Endodermal cell (in vitro differentiated cells): Measurements from ENCODE around the gene ATP7A. TPM values are rescaled to one million over a fixed set of nuclear protein-coding genes. Genes with fewer than 3 reads are reported as not detected.

ENCODE experiments used
- DNase-seq: peaks from one replicate; pipeline ENCODE4 v3.0.0-alpha.2; 2017
- H3K27ac ChIP-seq: 2 replicates; pipeline ENCODE4 v1.5.1; 2013; ENCODE audit warnings: mild to moderate bottlenecking, low read depth, low read length, moderate library complexity
- H3K27me3 ChIP-seq: 2 replicates; pipeline ENCODE4 v1.6.1; 2013; ENCODE audit warnings: mild to moderate bottlenecking, low read length, moderate library complexity; ENCODE audit not compliant: insufficient read depth, control insufficient read depth, poor library complexity, severe bottlenecking
- H3K36me3 ChIP-seq: 2 replicates; pipeline ENCODE4 v1.7.0; 2013; ENCODE audit warnings: mild to moderate bottlenecking, low read length, moderate library complexity; ENCODE audit not compliant: control insufficient read depth, insufficient read depth
- H3K4me1 ChIP-seq: one replicate; pipeline ENCODE4 v1.7.0; 2013; ENCODE audit warnings: low read length; ENCODE audit not compliant: control insufficient read depth, insufficient read depth
- H3K4me3 ChIP-seq: 2 replicates; pipeline ENCODE4 v1.5.1; 2013; ENCODE audit warnings: mild to moderate bottlenecking, low read length, moderate library complexity
- H3K9ac ChIP-seq: 2 replicates; pipeline ENCODE4 v1.6.1; 2013; ENCODE audit warnings: mild to moderate bottlenecking, low read length, moderate library complexity; ENCODE audit not compliant: poor library complexity, severe bottlenecking; ENCODE audit errors: extremely low read depth
- H3K9me3 ChIP-seq: 2 replicates; pipeline ENCODE4 v1.6.1; 2013; ENCODE audit warnings: mild to moderate bottlenecking, low read length, moderate library complexity; ENCODE audit not compliant: control insufficient read depth
- H3K27ac Mint-ChIP-seq: 2 replicates; pipeline ENCODE4 v1.8.0; 2020; ENCODE audit warnings: mixed read lengths
- H3K27me3 Mint-ChIP-seq: 2 replicates; pipeline ENCODE4 v1.8.0; 2021; ENCODE audit warnings: mild to moderate bottlenecking, mixed read lengths; ENCODE audit not compliant: insufficient read depth
- H3K36me3 Mint-ChIP-seq: 2 replicates; pipeline ENCODE4 v1.8.0; 2020; ENCODE audit warnings: low read depth, mixed read lengths
- H3K4me1 Mint-ChIP-seq: 2 replicates; pipeline ENCODE4 v1.8.0; 2020; ENCODE audit warnings: mixed read lengths
- H3K4me3 Mint-ChIP-seq: 2 replicates; pipeline ENCODE4 v1.8.0; 2020; ENCODE audit warnings: mild to moderate bottlenecking, moderate library complexity, mixed read lengths
- H3K9me3 Mint-ChIP-seq: 2 replicates; pipeline ENCODE4 v1.8.0; 2020; ENCODE audit warnings: mild to moderate bottlenecking, mixed read lengths
- WGBS, 2 experiments: methylation state at CpG; one replicate each; pipeline versions ENCODE4 v1.1.5 to v1.1.7; 2013; ENCODE audit warnings: missing lambda C conversion rate in 2 of 2, mixed read lengths in 1 of 2; ENCODE audit not compliant: insufficient coverage in 1 of 2, insufficient read length in 1 of 2; 5-methylcytosine and 5-hydroxymethylcytosine counted together
- total RNA-seq, 2 donors: library from RNA; stranded (reverse); fragmentation: NEBNext Ultra II Directional in 1 of 2; extraction: Animal tissue kit (Norgen Biotek cat#: 25700) in 1 of 2; gene quantifications; 2 replicates in 1 of 2; 3 replicates in 1 of 2; pipeline ENCODE4 v1.2.1, GENCODE V29; 2021
- TF ChIP-seq, protein P1 (sequence below): fragments of 200-600 bp; sonication (generic); conservative IDR thresholded peaks from 2 replicates; pipeline ENCODE4 v1.5.0; 2021; ENCODE audit warnings: antibody characterized with exemption, mild to moderate bottlenecking

Gene ATP7A
- total RNA-seq, 2 donors from 2014 or later: 4.4 to 5.8 TPM

DNA sequence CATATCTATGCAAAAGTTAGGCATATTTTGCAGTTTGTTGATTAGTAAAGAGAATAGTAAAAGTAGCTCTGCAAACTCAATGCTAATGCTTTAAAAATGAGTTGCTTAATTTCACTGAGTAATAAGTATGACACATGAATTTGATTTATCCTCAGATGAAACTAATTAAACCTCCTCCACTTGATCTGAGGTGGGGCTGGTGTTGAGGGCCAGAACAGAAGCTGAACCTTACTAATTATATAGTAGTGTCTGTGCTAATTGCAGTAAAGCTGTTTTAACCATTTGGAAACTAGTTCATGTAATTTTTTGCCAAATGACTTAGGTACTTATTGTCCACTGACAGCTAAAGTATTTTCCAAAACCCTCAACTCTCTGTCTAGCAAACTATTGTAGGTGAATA lies 66.6 kb downstream of the ATP7A start:
- no peak overlapping the region for H3K27ac Mint-ChIP-seq

DNA sequence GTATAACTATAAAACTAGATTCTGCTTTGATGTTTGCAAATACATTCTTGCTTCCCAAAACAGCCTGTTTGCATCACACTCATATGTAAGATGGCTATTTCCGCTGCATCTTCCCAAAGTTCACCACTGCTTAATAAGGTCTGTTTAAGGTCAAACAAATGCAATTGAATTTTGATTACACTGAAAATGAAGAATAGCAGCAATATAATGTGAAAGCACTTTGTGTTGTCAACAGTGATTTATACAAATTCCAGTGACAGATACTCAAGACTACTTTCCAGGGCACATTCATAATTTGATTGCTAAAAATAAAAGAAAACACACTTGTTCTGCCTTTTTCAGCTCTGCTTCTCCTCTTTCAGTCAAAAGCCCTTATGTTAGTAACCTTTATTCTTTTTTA lies 67.0 kb downstream of the ATP7A start:
- Histone ChIP-seq H3K4me1 (no peaks in the 10 kb centered on the region), H3K27me3 (no peaks in the 10 kb centered on the region), H3K9ac (no peak overlapping the region), H3K27ac (no peak overlapping the region), H3K9me3 (no peaks in the 10 kb centered on the region), H3K4me3 (no peak overlapping the region), H3K36me3 (no peaks in the 10 kb centered on the region)
- TF ChIP-seq, protein P1, sequence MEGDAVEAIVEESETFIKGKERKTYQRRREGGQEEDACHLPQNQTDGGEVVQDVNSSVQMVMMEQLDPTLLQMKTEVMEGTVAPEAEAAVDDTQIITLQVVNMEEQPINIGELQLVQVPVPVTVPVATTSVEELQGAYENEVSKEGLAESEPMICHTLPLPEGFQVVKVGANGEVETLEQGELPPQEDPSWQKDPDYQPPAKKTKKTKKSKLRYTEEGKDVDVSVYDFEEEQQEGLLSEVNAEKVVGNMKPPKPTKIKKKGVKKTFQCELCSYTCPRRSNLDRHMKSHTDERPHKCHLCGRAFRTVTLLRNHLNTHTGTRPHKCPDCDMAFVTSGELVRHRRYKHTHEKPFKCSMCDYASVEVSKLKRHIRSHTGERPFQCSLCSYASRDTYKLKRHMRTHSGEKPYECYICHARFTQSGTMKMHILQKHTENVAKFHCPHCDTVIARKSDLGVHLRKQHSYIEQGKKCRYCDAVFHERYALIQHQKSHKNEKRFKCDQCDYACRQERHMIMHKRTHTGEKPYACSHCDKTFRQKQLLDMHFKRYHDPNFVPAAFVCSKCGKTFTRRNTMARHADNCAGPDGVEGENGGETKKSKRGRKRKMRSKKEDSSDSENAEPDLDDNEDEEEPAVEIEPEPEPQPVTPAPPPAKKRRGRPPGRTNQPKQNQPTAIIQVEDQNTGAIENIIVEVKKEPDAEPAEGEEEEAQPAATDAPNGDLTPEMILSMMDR: no peak
- 83% methylated on average over 1 of the region's 1 CpG; no CpG with 5 or more reads in 1 of the 2 experiments for WGBS, 2 experiments
- DNase-seq: no peak
- Mint-ChIP-seq H3K27me3 (no peaks in the 10 kb centered on the region), H3K27ac (no peak overlapping the region), H3K9me3 (peaks cover 27% of the 10 kb centered on the region), H3K4me3 (no peak overlapping the region), H3K36me3 (no peaks in the 10 kb centered on the region), H3K4me1 (no peaks in the 10 kb centered on the region)

More for the DNA sequence above, 66.6 kb downstream of the ATP7A start:
- Histone ChIP-seq H3K4me3 (no peak overlapping the region), H3K27ac (no peak overlapping the region), H3K9ac (no peak overlapping the region), H3K27me3 (no peaks in the 10 kb centered on the region), H3K4me1 (no peaks in the 10 kb centered on the region), H3K36me3 (no peaks in the 10 kb centered on the region), H3K9me3 (no peaks in the 10 kb centered on the region)
- H3K9me3 Mint-ChIP-seq: peaks cover 28% of the 10 kb centered on the region
- TF ChIP-seq, protein P1: no peak
- H3K27me3 Mint-ChIP-seq: no peaks in the 10 kb centered on the region
- DNase-seq: no peak
- H3K4me1 Mint-ChIP-seq: no peaks in the 10 kb centered on the region
- no peaks in the 10 kb centered on the region for H3K36me3 Mint-ChIP-seq
- H3K4me3 Mint-ChIP-seq: no peak overlapping the region

DNA sequence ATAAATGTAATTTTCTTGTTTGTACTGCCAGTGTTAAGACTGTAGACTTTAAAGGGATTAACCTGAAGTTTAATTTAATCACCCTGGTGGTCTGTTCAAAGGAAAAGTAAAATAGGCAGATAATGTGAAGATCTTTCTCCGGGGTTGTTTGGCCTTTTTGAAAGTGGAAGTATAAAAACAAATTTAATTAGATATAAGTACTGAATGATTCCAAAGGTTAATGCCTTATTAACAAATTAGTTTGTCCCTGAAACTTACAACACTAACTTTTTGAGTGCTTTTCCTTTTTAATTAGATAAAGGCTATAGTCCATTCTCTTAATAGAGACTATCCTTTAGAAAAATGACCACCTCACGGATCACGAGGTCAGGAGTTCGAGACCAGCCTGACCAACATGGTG lies 69.4 kb downstream of the ATP7A start:
- no peak overlapping the region for H3K9ac ChIP-seq
- DNase-seq: no peak
- H3K4me3 ChIP-seq: no peak overlapping the region
- no peaks in the 10 kb centered on the region for H3K4me1 Mint-ChIP-seq
- TF ChIP-seq, protein P1: no peak
- H3K36me3 ChIP-seq: no peaks in the 10 kb centered on the region
- H3K4me3 Mint-ChIP-seq: no peak overlapping the region
- H3K36me3 Mint-ChIP-seq: no peaks in the 10 kb centered on the region
- peaks cover 25% of the 10 kb centered on the region for H3K9me3 Mint-ChIP-seq
- WGBS, 2 experiments: 89% methylated on average over 3 of the region's 4 CpGs; no CpG with 5 or more reads in 1 of the 2 experiments
- H3K27ac ChIP-seq: no peak overlapping the region
- no peaks in the 10 kb centered on the region for H3K27me3 Mint-ChIP-seq
- H3K9me3 ChIP-seq: no peaks in the 10 kb centered on the region
- H3K27me3 ChIP-seq: no peaks in the 10 kb centered on the region
- no peak overlapping the region for H3K27ac Mint-ChIP-seq
- H3K4me1 ChIP-seq: no peaks in the 10 kb centered on the region
